HepG2 (cell line): ENCODE data around the gene TMEM39A. TPM values are rescaled to one million over a fixed set of nuclear protein-coding genes. Genes with fewer than 3 reads are reported as not detected.

Experiments
- AKAP8 ChIP-seq: sonication (generic); formaldehyde crosslinking; IDR thresholded peaks from 2 replicates; pipeline ENCODE4 v1.5.1; 2020; ENCODE audit warnings: mild to moderate bottlenecking, missing genetic modification reagents
- CENPX ChIP-seq: sonication (generic); formaldehyde crosslinking; IDR thresholded peaks from 2 replicates; pipeline ENCODE4 v1.9.0; 2021; ENCODE audit warnings: mild to moderate bottlenecking, missing genetic modification reagents, moderate library complexity
- ELF1 ChIP-seq: sonication (generic); formaldehyde crosslinking; IDR thresholded peaks from 2 replicates; pipeline ENCODE4 v1.4.0; 2020; ENCODE audit warnings: missing genetic modification reagents
- ELF4 ChIP-seq: sonication (generic); formaldehyde crosslinking; IDR thresholded peaks from 2 replicates; pipeline ENCODE4 v1.5.0; 2020; ENCODE audit warnings: missing genetic modification reagents, mild to moderate bottlenecking, moderate library complexity, borderline replicate concordance
- FOSL2 ChIP-seq: sonication (generic); formaldehyde crosslinking; IDR thresholded peaks from 2 replicates; pipeline ENCODE4 v1.4.0; 2020; ENCODE audit warnings: missing genetic modification reagents
- FOXM1 ChIP-seq: sonication (generic); formaldehyde crosslinking; IDR thresholded peaks from 2 replicates; pipeline ENCODE4 v1.5.0; 2020; ENCODE audit warnings: missing genetic modification reagents
- RFX3 ChIP-seq: IDR thresholded peaks from 2 replicates; pipeline ENCODE4 v1.6.1; 2016; ENCODE audit warnings: missing biosample characterization, missing genetic modification reagents
- RORA ChIP-seq: sonication (generic); formaldehyde crosslinking; IDR thresholded peaks from 2 replicates; pipeline ENCODE4 v1.5.0; 2020; ENCODE audit warnings: mild to moderate bottlenecking, missing genetic modification reagents, moderate library complexity
- SALL1 ChIP-seq: sonication (generic); formaldehyde crosslinking; IDR thresholded peaks from 2 replicates; pipeline ENCODE4 v1.8.0; 2022; ENCODE audit warnings: mild to moderate bottlenecking, missing genetic modification reagents
- ZFP36 ChIP-seq: fragments of 150-350 bp; IDR thresholded peaks from 2 replicates; pipeline ENCODE4 v1.6.1; 2018; ENCODE audit warnings: borderline replicate concordance, low read length, low read depth; ENCODE audit not compliant: partially characterized antibody
- ZMYM4 ChIP-seq: sonication (generic); formaldehyde crosslinking; IDR thresholded peaks from 2 replicates; pipeline ENCODE4 v1.8.1; 2023; ENCODE audit warnings: mild to moderate bottlenecking, missing genetic modification reagents
- ZNF460 ChIP-seq: sonication (generic); formaldehyde crosslinking; IDR thresholded peaks from 2 replicates; pipeline ENCODE4 v1.5.1; 2020; ENCODE audit warnings: missing genetic modification reagents, mild to moderate bottlenecking, borderline replicate concordance
- ZNF782 ChIP-seq: sonication (generic); formaldehyde crosslinking; IDR thresholded peaks from 2 replicates; pipeline ENCODE4 v1.4.0; 2020; ENCODE audit warnings: missing genetic modification reagents, mild to moderate bottlenecking, borderline replicate concordance
- polyA plus RNA-seq, 8 experiments: library from polyadenylated mRNA; depleted of rRNA in 3 of 8; stranded (reverse) in 7 of 8; unstranded in 1 of 8; fragments of >200 nt; fragmentation: Illumina TruSeq in 4 of 8; extraction: Trizol in 4 of 8; gene quantifications; 2 replicates each; pipeline versions ENCODE4 v1.2.1 to v1.2.3, GENCODE V29; 2011 to 2016; ENCODE audit warnings: low read depth in 4 of 8, missing spikeins in 1 of 8, mixed read lengths in 1 of 8; ENCODE audit not compliant: insufficient read depth in 1 of 8
- total RNA-seq, 5 experiments: library from RNA; depleted of rRNA; stranded (reverse); fragments of >200 nt; fragmentation: Illumina TruSeq; extraction: Trizol; gene quantifications; 2 replicates each; pipeline ENCODE4 v1.2.3, GENCODE V29; 2016; ENCODE audit warnings: low read depth in 1 of 5
- TF ChIP-seq, protein P1 (sequence below): sonication (generic); formaldehyde crosslinking; IDR thresholded peaks from 2 replicates; pipeline ENCODE4 v1.4.0; 2020; ENCODE audit warnings: missing genetic modification reagents
- TF ChIP-seq, protein P2 (sequence below): IDR thresholded peaks from 2 replicates; pipeline ENCODE4 v1.6.1; 2016
- TF ChIP-seq, protein P3 (sequence below): sonication (generic); formaldehyde crosslinking; conservative IDR thresholded peaks from 2 replicates; pipeline ENCODE4 v1.5.0; 2020; ENCODE audit warnings: missing genetic modification reagents
- TF ChIP-seq, protein P4 (sequence below): sonication (generic); formaldehyde crosslinking; IDR thresholded peaks from 2 replicates; pipeline ENCODE4 v1.4.0; 2020; ENCODE audit warnings: mild to moderate bottlenecking, missing genetic modification reagents
- TF ChIP-seq, protein P5 (sequence below): sonication (generic); formaldehyde crosslinking; IDR thresholded peaks from 2 replicates; pipeline ENCODE4 v1.4.0; 2020; ENCODE audit warnings: mild to moderate bottlenecking, missing genetic modification reagents
- TF ChIP-seq, protein P6 (sequence below): sonication (generic); formaldehyde crosslinking; IDR thresholded peaks from 2 replicates; pipeline ENCODE4 v1.5.0; 2020; ENCODE audit warnings: missing genetic modification reagents

TMEM39A gene
- total and polyA plus RNA-seq, 2 of the 13 experiments (the other 11 are each of a cell fraction or from before 2014, with no cell fraction given), result 55.8 to 64.9 TPM

DNA sequence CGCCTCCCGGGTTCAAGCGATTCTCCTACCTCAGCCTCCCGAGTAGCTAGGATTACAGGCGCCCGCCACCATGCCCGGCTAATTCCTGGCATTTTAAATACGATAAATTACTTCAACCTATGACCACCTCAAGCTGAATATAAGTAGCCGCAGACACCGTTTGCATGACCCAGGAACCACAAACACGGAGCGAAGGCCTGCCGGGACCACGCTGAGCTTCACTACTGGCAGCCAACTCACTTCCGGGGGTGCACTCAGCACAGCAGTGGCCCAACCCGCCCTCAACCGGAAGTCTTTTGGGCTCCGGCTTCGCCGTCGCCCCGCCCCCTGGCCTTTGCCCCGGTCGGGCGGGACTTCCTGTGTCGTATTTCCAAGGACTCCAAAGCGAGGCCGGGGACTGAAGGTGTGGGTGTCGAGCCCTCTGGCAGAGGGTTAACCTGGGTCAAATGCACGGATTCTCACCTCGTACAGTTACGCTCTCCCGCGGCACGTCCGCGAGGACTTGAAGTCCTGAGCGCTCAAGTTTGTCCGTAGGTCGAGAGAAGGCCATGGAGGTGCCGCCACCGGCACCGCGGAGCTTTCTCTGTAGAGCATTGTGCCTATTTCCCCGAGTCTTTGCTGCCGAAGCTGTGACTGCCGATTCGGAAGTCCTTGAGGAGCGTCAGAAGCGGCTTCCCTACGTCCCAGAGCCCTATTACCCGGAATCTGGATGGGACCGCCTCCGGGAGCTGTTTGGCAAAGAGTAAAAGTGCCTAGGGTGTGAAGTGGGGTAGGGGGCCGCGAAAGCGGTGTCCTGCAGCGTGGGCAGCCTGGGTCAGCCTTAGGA, 35.0 kb upstream of the TMEM39A start, which contains the start of gene TIMMDC1 (continued):
- peak; percentile 87 for TF ChIP-seq ZMYM4 (CRISPR knock-in tag)
- TF ChIP-seq RORA (CRISPR knock-in tag), result no peak
- TF ChIP-seq FOSL2 (CRISPR knock-in tag), result peak; percentile 18; the same call in 1 of the 2 replicates
- TF ChIP-seq ELF1 (CRISPR knock-in tag), result peak; percentile 96
- TF ChIP-seq, protein P1, sequence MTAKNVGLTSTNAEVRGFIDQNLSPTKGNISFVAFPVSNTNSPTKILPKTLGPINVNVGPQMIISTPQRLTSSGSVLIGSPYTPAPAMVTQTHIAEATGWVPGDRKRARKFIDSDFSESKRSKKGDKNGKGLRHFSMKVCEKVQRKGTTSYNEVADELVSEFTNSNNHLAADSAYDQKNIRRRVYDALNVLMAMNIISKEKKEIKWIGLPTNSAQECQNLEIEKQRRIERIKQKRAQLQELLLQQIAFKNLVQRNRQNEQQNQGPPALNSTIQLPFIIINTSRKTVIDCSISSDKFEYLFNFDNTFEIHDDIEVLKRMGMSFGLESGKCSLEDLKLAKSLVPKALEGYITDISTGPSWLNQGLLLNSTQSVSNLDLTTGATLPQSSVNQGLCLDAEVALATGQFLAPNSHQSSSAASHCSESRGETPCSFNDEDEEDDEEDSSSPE (CRISPR knock-in tag), result peak; percentile 69
- TF ChIP-seq, protein P2, sequence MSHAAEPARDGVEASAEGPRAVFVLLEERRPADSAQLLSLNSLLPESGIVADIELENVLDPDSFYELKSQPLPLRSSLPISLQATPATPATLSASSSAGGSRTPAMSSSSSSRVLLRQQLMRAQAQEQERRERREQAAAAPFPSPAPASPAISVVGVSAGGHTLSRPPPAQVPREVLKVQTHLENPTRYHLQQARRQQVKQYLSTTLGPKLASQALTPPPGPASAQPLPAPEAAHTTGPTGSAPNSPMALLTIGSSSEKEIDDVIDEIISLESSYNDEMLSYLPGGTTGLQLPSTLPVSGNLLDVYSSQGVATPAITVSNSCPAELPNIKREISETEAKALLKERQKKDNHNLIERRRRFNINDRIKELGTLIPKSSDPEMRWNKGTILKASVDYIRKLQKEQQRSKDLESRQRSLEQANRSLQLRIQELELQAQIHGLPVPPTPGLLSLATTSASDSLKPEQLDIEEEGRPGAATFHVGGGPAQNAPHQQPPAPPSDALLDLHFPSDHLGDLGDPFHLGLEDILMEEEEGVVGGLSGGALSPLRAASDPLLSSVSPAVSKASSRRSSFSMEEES (CRISPR knock-in tag), result 0 out of 2 replicates have a peak, but pooled peaks have one; percentile 34
- peak; percentile 91 for TF ChIP-seq ELF4 (CRISPR knock-in tag)
- TF ChIP-seq SALL1 (CRISPR knock-in tag), result peak; percentile 89
- no peak for TF ChIP-seq AKAP8
- no peak for TF ChIP-seq FOXM1 (CRISPR knock-in tag)
- TF ChIP-seq, protein P3, sequence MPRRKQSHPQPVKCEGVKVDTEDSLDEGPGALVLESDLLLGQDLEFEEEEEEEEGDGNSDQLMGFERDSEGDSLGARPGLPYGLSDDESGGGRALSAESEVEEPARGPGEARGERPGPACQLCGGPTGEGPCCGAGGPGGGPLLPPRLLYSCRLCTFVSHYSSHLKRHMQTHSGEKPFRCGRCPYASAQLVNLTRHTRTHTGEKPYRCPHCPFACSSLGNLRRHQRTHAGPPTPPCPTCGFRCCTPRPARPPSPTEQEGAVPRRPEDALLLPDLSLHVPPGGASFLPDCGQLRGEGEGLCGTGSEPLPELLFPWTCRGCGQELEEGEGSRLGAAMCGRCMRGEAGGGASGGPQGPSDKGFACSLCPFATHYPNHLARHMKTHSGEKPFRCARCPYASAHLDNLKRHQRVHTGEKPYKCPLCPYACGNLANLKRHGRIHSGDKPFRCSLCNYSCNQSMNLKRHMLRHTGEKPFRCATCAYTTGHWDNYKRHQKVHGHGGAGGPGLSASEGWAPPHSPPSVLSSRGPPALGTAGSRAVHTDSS, result no peak
- no peak for TF ChIP-seq ZFP36
- TF ChIP-seq CENPX (CRISPR knock-in tag), result no peak
- TF ChIP-seq ZNF782 (CRISPR knock-in tag), result no peak
- TF ChIP-seq, protein P4, sequence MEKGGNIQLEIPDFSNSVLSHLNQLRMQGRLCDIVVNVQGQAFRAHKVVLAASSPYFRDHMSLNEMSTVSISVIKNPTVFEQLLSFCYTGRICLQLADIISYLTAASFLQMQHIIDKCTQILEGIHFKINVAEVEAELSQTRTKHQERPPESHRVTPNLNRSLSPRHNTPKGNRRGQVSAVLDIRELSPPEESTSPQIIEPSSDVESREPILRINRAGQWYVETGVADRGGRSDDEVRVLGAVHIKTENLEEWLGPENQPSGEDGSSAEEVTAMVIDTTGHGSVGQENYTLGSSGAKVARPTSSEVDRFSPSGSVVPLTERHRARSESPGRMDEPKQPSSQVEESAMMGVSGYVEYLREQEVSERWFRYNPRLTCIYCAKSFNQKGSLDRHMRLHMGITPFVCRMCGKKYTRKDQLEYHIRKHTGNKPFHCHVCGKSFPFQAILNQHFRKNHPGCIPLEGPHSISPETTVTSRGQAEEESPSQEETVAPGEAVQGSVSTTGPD (CRISPR knock-in tag), result 0 out of 2 replicates have a peak, but pooled peaks have one; percentile 22
- no peak for TF ChIP-seq RFX3 (CRISPR knock-in tag)
- TF ChIP-seq, protein P5, sequence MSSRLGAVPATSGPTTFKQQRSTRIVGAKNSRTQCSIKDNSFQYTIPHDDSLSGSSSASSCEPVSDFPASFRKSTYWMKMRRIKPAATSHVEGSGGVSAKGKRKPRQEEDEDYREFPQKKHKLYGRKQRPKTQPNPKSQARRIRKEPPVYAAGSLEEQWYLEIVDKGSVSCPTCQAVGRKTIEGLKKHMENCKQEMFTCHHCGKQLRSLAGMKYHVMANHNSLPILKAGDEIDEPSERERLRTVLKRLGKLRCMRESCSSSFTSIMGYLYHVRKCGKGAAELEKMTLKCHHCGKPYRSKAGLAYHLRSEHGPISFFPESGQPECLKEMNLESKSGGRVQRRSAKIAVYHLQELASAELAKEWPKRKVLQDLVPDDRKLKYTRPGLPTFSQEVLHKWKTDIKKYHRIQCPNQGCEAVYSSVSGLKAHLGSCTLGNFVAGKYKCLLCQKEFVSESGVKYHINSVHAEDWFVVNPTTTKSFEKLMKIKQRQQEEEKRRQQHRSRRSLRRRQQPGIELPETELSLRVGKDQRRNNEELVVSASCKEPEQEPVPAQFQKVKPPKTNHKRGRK (CRISPR knock-in tag), result no peak
- TF ChIP-seq ZNF460 (CRISPR knock-in tag), result peak; percentile 91
- TF ChIP-seq, protein P6, sequence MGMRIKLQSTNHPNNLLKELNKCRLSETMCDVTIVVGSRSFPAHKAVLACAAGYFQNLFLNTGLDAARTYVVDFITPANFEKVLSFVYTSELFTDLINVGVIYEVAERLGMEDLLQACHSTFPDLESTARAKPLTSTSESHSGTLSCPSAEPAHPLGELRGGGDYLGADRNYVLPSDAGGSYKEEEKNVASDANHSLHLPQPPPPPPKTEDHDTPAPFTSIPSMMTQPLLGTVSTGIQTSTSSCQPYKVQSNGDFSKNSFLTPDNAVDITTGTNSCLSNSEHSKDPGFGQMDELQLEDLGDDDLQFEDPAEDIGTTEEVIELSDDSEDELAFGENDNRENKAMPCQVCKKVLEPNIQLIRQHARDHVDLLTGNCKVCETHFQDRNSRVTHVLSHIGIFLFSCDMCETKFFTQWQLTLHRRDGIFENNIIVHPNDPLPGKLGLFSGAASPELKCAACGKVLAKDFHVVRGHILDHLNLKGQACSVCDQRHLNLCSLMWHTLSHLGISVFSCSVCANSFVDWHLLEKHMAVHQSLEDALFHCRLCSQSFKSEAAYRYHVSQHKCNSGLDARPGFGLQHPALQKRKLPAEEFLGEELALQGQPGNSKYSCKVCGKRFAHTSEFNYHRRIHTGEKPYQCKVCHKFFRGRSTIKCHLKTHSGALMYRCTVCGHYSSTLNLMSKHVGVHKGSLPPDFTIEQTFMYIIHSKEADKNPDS (CRISPR knock-in tag), result no peak
